Inflammatory macrophage (primary cell): ENCODE data around the gene FCHSD2.
"Not testable (repeated sequence)": the region's sequence is repeated elsewhere in the genome, so short reads cannot be mapped to it uniquely, and the experiment has no call there.

Experiments used
- DNase-seq, 2 donors: peaks; one replicate each; pipeline ENCODE4 v3.0.0-alpha.2; 2020 to 2022

FCHSD2 gene

DNA sequence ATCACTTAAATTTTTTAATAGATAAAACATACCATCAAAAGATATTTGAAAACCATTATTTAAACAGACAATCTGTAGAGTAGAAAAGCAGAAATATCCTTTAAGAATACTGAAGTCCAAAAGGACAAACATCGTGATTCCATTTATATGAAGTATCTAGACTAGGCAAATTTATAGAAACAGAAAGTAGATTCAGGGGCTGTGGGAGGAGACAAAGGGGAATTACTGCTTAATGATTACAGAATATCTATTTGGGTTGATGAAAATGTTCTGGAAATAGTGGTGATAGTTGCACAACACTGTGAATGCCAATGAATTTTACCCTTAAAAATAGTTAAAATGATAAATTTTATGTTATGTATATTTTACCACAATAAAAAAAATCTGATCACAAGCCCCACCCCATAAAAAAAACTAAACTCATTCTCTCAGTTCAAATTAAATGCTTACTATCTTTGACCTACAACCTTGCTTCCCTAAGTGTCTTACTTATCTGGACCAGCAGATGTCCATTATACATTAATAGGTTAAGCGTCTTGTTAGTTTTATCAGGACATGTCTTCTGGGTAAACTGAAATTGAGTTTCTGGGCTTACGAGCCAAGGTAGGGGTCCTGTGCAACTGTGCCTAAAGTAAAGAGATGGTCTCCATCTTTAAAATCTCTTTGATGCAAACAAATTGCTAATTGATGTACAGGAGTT, 86.3 kb downstream of the FCHSD2 start:
- DNase-seq, result peak in 1 of 2 donors; percentile 37

DNA sequence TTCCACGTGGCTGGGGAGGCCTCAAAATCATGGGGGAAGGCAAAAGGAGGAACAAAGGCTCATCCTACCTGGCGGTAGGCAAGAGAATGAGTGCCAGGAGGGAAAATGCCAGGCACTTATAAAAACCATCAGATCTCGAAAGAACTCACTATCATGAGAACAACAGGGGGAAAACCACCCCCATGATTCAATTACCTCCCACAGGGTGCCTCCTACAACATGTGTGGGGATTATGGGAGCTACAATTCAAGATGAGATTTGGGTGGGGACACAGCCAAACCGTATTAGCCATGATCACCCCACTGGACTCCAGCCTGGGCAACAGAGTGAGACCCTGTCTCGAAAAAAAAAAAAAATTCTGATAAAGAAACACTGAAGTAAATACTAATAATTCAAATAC, 87.1 kb downstream of the FCHSD2 start:
- DNase-seq, result no peak

DNA sequence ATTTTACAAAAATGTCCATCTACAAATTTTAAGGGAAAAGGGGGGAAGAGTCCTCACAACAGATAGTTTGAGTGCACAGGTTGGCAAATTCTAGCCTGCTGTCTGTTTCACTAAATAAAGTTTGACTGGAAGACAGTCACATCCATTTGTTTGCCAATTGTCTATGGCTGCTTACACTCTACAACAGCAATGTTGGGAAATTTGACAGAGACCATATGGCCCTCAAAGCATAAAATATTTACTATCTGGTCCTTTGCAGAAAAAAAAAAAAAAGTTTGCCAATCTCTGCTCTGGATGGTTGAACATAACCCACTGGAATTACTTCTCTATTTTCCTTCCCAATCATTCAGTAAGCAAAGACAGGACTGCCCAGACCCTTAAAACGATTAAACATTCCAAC, 88.2 kb downstream of the FCHSD2 start:
- no peak for DNase-seq

DNA sequence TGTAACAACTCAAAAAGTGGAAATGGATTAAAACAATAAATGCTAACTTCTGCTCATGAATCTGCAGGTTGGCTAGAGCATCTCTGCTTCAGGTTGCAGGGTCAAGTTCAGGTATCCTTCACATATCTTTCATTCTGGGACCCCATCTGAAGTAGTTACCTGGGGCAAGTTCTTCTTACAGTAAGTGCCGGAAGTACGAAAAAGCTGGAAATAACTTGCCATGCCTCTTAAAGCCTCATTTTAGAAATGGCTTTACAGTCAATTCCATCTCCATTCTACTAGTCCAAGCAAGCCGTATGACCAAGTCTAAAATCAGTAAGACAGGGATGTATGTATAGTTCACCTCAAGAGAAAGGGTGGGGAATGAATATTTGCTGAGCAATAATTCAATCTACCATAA, 93.7 kb downstream of the FCHSD2 start:
- DNase-seq, result no peak

DNA sequence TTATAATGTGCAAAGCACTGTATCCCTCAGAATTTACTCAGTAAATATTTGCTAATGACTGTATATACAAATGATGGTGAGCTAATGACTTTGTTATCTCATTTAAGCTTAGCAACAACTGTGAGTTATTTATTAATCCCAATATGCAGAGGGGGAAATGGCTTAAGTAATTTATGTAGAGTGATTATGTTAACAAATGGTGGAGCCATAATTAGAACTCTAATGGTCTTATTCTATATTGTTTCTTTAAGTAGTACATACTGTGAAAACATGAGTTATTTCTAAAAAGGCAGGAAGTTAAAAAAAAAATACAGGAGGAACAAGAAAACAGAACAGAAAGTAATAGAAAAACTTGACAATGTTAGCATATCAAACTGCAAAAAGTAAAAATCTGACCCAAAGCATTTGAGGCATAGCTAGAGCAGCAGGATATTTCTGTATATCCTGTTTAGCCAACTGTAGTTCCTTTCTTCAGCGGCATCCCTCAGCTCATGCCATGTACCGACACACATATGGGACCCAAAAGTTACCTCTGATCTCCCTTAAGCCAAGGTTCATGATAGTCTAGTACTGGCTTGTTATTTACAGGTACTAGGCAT, 94.2 kb downstream of the FCHSD2 start:
- peak; percentile 27 to 61 for DNase-seq

DNA sequence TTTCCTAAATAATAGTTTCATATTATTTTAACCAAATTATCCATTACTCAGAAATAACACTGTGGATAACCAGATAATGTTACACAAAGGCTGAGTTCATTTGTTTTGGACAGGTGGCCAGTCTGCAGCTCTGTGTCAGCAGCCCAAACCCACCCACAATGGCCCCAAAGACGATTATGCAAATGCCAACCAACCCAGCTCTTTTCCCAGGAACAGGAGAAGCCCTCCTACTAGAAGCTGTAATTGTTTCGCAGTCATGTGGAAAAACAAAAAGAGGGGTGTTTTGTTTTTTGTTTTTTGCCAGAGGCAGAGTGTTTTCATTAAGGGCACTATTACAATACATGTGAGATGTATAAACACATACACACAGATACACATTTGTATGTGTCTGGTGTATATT, 102.1 kb downstream of the FCHSD2 start:
- DNase-seq, result no peak

DNA sequence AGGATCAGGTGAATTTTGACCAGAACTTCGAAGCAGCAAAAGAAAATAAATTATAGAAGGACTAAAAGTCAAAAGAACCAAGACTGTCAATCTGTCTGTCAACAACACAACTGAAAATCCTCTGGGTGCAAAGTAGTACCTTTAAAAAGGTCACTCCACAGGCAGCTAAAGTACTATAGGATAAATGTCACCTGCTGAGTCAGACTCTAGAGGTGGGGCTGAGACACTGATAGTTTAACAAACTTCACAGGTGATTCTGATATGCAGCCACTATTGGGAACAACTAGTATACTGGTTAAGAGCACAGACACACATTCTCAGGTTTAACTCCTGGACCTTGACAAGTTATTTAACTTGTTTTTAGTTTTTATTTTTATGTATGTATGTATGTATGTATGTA, 107.3 kb downstream of the FCHSD2 start:
- DNase-seq, result no peak

DNA sequence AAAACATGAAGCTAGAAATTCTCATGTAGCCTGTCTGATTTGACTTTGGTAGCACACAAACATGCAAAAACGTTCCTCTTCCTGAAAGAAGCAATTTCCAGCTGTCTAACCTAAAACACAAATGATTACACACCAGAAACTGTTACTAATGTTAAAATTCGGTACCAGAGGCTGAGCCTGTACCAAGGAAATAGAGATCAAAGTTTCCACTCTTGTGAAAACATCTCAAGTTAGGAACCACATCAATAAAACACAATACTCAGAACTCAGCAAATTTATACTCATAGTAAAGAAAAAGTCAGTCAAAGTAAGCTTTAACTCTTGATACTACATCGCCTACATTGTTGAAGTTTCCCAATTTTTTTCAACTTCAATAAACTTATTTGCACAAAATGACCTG, 107.8 kb downstream of the FCHSD2 start:
- no peak for DNase-seq

DNA sequence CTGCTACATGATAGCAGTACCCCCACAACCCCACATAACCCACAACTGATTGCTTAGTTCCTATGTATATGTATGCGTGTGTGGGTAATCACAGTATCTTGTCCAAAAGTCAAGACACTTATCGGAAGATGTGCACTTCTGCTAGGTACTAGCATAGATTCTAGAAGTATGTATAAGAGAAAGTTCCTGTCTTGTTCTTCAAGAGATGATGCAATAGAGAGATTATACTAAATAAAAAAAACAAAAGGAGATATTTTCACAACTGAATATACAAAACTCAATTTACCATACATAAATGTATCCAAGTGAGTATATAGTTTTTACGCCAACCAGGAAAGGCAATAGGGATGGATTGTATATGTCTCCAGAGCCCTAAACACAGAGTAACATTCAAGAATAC, 112.0 kb downstream of the FCHSD2 start:
- no peak for DNase-seq

DNA sequence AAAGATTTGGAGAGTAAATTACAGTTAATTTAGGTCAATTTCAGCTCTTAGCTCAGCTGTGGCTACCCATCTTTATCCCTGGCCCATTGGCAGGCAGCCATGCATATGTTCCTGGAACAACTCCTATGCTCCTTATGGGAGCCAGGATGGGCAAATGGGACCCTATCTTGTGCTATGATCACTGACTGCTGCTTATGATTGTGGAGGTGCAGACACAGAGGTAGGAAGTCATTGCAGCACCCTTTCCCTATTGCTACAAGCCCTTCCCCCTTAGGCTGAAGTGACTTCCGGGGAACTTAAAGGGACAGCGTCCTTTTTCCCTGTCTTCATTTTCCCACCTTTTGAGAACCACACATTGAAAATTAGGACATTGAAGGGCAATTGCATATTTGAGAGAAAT, 112.7 kb downstream of the FCHSD2 start:
- peak in 1 of 2 donors; percentile 3 for DNase-seq

DNA sequence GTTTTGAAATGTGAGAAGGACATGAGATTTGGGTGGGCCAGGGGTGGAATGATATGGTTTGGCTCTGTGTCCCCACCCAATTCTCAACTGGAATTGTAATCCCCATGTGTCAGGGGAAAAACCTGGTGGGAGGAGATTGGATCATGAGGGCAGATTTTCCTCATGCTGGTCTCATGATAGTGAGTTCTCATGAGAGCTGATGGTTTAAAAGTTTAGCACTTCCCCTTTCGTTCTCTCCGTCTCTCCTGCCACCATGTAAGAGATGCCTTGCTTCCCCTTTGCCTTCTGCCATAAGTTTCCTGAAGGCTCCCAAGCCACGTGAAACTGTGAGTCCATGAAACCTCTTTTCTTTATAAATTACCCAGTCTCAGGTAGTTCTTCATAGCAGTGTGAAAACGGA, 113.5 kb downstream of the FCHSD2 start:
- DNase-seq, result peak; percentile 90 to 91

DNA sequence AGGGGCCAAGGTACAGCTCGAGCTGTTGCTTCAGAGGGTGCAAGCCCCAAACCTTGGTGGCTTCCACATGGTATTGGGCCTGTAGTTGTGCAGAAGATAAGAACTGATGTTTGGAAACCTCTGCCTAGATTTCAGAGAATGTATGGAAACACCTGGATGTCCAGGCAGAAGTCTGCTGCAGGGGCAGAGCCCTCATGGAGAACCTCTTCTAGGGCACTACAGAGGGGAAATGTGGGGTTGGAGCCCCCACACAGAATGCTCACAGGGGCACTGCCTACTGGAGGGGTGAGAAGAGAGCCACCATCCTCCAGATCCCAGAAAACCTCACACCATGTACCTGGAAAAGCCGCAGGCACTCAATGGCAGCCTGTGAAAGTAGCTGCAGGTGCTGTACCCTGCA, 114.3 kb downstream of the FCHSD2 start:
- DNase-seq, result not testable (repeated sequence)

DNA sequence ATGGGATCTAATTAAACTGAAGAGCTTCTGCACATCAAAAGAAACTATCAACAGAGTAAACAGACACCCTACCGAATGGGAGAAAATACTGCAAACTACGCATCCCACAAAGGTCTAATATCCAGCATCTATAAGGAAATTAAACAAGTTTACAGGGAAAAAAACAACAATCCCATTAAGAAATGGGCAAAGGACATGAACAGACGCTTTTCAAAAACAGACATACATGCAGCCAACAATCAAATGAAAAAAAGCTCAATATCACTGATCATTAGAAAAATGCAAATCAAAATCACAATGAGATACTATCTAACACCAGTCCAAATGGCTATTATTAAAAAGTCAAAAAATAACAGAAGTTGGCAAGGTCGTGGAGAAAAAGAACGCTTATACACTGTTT, 117.5 kb downstream of the FCHSD2 start:
- DNase-seq, result no peak

DNA sequence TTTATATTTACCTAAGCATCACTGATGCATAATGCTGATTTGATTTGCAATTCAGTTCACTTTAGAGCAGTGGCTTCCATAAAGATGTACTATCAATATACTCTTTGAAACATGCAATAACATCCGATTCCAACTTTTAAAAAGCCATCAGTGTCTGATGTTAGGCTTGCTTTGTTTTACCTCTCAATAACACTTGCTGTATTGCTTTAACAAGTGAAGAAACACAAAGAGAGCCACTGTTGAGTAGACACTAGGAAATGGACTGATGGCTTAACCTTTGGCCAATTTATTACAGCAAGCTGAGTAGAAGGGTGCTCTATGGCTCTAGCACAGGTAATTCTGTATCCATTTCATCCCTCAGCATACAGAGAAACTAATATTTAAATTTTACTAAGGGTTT, 122.1 kb downstream of the FCHSD2 start:
- DNase-seq, result no peak

DNA sequence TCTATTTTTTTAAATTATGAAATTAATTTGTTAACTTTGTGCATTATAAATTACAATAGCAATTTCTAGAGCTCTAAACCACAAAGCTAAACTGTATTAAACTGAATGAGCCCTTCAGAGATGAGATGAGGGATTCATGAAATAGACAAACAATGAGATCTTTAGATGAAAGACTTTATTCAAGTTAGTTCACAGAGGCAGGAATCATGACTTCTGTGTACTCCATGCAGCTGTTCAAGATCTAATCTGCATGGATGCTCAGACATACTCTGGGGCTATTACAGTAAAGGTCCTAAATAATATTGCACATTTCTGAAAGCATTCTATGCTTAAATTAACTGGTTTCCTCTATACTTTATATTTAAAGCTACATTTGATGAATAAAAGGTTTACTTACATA, 122.7 kb downstream of the FCHSD2 start:
- no peak for DNase-seq

DNA sequence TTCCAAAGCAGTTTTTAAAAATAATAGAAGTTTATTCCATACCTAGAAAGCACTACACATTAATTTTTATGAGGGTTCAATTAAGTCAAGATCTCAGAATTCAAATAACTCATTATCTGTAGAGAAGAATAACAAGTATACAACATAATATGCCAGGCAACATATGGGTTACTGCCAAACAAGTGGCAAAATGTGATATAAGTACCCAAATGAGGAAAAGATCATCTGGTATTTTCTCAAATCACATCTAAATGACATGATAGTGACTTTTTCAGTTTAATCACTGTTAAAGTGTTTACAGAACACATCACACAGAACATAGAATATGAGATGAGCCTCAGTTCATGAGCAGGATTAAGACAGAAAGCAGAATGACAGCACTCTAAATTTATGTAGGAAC, 123.3 kb downstream of the FCHSD2 start:
- no peak for DNase-seq

DNA sequence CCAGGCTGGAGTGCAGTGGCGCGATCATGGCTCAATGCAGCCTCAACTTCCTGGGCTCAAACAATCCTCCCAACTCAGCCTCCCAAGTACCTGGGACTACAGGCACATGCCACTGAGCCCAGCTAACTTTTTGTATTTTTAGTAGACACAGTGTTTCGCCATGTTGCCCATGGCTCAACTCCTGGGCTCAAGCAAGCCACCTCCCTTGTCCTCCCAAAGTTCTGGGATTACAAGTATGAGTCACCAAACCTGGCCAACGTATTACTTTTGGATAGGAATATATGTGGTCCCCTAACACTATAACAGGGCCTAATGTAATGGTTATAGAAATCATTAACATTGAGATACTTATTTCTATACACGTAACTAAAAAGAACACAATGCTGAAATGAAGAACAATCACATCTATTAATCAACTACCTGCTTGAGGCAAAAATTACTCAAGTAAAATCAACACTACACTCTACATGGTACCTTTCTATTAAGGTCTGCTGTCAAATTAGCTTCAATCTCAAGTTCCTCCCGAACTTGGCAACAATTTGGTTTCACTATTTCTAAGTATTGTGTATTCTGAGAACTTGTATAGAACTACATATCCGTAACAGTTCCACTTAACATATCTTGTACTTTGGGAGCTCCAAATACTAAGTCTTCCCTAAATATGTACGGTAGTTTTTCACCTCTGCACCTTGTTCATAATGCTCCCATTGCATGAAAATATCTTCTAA, 124.9 kb downstream of the FCHSD2 start:
- DNase-seq, result peak in 1 of 2 donors; percentile 15

DNA sequence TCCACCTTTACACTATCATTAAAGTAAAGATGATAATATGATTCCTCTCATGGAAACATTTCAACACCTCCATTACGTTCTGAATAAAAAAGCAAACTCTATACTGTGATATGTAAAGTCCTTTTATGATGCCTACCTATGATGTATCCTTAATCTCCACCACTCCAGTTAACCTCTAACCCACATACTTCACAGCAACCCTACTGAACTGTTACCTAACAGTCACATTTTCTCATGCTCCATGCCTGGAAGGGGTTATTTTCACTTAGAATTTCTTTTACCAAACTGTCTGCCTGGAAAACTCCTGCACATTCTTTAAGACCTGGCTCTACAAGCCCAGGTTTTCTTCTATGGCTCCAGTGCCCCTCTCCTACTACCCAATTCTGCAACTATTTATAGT, 129.1 kb downstream of the FCHSD2 start:
- DNase-seq, result no peak

DNA sequence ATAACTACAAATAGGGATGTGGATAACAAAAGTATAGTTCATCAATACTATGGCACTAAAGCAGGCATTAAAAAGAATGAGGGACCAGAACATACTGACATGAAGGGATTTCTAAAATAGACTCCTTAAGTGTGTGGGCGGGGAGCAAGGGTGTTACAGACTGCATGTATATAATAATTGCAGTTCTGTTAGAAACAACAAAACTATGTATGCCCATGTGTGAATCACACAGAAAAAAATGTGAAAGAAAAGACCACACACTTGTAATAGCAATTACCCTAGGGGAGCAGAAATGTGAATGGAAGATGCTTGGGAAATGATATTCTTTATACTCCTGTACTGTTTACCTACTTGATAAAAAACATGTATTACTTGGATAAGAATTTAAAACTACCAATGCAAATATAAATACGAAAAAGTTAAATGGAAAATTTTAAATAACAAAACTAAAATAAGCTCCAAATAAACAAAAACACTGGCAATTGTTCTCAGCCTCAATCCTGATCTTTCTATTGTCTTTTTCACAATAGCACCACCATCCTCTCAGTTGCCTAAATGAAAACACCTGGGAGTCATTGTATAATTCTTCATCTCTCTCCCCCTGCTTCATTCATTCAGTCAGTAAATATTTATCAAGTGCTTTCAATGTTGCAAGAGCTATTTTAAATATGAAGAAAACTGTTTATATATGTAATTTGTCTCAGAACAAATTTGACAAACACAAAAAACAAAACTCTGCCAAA, 129.8 kb downstream of the FCHSD2 start:
- DNase-seq, result no peak

DNA sequence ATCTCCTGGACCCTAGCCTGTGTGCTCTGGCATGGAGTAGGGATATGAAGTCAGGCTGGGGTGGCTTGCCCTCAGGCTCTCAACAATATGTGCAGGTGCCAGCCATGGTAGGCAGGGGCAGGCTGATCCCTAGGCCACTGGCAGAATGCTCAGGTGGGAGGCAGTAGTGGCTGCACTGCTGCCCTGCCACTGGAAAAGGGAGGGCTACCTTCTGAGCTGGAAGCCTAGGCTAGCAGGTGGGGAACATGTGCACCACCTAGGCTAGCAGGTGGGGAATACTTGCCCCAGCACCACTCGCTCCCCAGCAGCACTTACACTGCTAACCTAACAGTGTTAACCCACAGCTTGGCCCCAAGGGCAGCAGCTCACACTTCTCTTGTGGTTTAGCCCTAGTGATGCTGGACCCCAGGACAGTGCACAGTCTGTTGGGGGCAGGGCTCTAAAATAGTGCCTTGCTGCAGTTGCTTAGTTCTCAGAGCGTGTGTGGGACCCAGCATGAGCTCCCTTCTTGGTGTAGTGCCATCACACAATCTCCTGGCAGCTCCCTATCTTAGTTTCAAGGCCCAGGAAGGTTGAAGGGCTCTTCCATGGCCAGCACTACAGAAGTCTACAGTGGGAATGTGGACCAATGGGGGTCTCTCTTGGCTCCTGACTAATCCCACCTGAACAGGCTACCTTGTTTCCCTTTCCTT, 130.8 kb downstream of the FCHSD2 start:
- DNase-seq, result no peak

DNA sequence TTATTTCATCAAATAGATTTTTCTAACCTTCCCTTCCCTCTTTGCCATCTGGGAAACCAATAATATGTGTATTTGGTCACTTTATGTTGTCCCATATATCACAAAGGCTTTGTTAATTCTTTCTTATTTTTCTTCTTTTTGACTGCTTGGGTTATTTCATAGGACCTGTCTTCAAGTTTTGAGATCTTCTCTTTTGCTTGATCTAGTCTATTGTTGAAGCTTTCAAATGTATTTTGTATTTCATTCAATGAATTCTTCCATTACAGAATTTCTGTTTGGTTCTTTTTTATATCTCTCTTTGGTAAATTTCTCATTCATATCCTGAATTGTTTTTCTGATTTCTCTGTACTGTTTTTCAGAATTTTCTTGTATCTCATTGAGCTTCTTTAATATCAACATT, 132.1 kb downstream of the FCHSD2 start:
- no peak for DNase-seq

DNA sequence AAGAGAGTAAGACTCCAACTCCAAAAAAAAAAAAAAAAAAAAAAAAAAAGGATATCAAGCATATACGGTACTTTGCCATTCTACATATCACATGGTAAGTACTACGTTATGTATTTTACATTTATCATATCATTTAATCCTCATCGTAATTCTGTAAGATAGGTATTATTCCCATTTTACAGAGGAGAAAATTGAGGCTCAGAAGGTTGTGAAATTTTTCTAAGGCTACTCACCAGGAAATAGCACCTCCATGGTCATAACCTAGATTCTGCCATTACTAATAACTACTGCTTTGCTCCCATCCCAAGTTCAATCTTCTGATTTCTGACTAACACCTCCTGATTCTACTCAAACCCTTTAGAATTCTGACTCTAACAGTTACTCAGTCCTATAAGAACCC, 138.0 kb downstream of the FCHSD2 start:
- no peak for DNase-seq

DNA sequence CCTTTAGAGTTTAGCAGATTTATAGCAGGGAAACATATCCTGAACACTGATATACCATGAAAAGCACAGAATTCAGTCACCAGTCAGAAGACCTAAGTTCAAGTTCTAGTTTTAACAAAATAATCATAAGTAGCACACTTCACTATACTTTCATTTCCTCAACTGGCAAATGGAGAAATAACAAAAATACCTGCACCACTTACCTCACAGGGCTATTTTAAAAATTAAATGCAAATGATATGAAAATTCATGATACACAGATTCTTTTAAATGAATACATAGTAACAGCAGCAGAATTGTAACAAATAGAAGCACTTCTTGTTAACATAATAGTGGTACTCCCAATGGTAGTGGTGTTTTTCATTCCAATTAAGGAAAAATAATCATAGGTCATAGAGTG, 139.0 kb downstream of the FCHSD2 start:
- DNase-seq, result no peak
